ENCODE results near the gene BGN. TPM values are rescaled to one million over a fixed set of nuclear protein-coding genes. Genes with fewer than 3 reads are reported as not detected.

BGN gene
- total RNA-seq, 1 experiment from 2014 or later: 2.9 TPM

DNA sequence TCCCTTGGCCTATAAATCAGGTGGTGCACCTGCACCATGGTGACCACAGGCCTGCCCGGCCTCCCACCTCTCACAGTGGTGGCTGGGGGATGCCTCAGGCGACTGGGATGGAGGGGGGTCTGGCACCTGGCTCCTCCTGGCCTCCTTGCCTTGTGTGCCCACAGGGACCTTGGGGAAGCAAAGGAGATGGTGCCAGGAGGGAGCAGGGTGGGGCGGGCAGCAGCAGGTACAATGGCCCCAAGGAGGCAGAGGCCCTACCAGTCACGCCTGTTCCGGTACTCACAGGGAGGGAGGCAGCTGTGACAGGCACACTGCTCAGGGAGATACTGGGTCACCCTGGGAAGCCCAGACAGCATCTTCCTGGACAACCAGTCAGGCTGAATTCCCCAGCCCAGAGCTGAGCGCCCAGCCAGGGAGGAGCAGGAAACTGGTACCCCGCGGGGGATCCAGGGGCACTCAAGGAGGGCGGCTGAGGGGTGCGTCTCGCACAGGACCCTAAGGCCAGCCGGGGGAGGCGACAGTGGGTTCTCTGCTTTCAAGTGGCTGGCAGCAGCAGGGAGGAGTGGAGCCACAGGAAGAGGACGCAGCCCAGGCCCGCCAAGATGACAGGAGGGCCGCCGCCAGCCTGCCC, 47.7 kb upstream of the BGN start:
- DNase-seq (ENCODE audit: low read depth, low spot score): no peak
- TF ChIP-seq, protein P1, sequence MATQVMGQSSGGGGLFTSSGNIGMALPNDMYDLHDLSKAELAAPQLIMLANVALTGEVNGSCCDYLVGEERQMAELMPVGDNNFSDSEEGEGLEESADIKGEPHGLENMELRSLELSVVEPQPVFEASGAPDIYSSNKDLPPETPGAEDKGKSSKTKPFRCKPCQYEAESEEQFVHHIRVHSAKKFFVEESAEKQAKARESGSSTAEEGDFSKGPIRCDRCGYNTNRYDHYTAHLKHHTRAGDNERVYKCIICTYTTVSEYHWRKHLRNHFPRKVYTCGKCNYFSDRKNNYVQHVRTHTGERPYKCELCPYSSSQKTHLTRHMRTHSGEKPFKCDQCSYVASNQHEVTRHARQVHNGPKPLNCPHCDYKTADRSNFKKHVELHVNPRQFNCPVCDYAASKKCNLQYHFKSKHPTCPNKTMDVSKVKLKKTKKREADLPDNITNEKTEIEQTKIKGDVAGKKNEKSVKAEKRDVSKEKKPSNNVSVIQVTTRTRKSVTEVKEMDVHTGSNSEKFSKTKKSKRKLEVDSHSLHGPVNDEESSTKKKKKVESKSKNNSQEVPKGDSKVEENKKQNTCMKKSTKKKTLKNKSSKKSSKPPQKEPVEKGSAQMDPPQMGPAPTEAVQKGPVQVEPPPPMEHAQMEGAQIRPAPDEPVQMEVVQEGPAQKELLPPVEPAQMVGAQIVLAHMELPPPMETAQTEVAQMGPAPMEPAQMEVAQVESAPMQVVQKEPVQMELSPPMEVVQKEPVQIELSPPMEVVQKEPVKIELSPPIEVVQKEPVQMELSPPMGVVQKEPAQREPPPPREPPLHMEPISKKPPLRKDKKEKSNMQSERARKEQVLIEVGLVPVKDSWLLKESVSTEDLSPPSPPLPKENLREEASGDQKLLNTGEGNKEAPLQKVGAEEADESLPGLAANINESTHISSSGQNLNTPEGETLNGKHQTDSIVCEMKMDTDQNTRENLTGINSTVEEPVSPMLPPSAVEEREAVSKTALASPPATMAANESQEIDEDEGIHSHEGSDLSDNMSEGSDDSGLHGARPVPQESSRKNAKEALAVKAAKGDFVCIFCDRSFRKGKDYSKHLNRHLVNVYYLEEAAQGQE (IDR thresholded peaks at IDR 0.05; ENCODE audit: insufficient read depth in 1 of 2, low read depth in 2 of 2, low read length in 1 of 2): no peak
- TF ChIP-seq SIN3A (IDR thresholded peaks at IDR 0.05; ENCODE audit: borderline replicate concordance, insufficient read depth, low read depth, low read length) (no peak), POLR2AphosphoS5 (IDR thresholded peaks at IDR 0.05; ENCODE audit: low read depth, low read length) (no peak), TCF7L2 (IDR thresholded peaks at IDR 0.05; ENCODE audit: low read depth, low read length) (no peak)
- TF ChIP-seq, protein P2, sequence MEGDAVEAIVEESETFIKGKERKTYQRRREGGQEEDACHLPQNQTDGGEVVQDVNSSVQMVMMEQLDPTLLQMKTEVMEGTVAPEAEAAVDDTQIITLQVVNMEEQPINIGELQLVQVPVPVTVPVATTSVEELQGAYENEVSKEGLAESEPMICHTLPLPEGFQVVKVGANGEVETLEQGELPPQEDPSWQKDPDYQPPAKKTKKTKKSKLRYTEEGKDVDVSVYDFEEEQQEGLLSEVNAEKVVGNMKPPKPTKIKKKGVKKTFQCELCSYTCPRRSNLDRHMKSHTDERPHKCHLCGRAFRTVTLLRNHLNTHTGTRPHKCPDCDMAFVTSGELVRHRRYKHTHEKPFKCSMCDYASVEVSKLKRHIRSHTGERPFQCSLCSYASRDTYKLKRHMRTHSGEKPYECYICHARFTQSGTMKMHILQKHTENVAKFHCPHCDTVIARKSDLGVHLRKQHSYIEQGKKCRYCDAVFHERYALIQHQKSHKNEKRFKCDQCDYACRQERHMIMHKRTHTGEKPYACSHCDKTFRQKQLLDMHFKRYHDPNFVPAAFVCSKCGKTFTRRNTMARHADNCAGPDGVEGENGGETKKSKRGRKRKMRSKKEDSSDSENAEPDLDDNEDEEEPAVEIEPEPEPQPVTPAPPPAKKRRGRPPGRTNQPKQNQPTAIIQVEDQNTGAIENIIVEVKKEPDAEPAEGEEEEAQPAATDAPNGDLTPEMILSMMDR (IDR thresholded peaks at IDR 0.05): no peak
- CTCF ChIA-PET: no interaction called here
- Histone ChIP-seq H3K9me3 (ENCODE audit: control insufficient read depth, insufficient read depth, low read depth, low read length) (no peaks in the 10 kb centered on the region), H3K4me3 (ENCODE audit: low read depth in 2 of 2, low read length in 2 of 2) (no peak overlapping the region), H3K36me3 (ENCODE audit: control insufficient read depth, insufficient read depth, low read length) (no peaks in the 10 kb centered on the region), H3K27ac (ENCODE audit: low read length) (no peak overlapping the region), H3K27me3 (ENCODE audit: control insufficient read depth, insufficient read depth, low read length) (no peaks in the 10 kb centered on the region), H3K4me1 (ENCODE audit: control insufficient read depth, insufficient read depth, low read length) (no peaks in the 10 kb centered on the region)
- BruUV-seq (replicated peaks): no TSS peak
- ATAC-seq: no peak
- intact Hi-C loops (cut with micrococcal nuclease; ENCODE audit: unreplicated experiment) (no loop called here), in situ Hi-C loops (cut with HindIII; ENCODE audit: low pct_unique_long_range_greater_than_20kb, low sequenced_read_pairs) (no loop called here)
- POLR2A ChIA-PET: no interaction called here

DNA sequence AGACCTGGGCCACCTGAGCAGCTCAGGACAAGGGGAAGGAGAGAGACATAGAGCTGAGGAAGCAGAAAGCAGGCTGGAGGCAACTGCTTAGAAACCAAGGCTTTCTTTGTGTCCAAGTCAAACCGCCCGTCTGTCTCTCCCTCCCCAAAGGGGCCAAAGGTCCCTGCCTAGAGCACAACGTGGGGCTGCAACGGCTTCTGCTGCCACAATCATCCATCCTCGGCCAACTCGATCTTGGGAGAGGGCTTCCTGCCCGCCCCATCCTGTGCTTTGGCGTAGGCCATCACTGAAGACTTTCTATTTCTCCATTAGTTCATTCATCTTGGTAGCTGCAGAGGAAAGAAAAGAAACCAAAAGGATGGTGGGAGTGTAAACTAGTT, 47.2 kb upstream of the BGN start:
- no peaks in the 10 kb centered on the region for H3K27me3 ChIP-seq (ENCODE audit: control insufficient read depth, insufficient read depth, low read length)
- ATAC-seq (no peak), DNase-seq (ENCODE audit: low read depth, low spot score) (no peak)
- in situ Hi-C loops (cut with HindIII; ENCODE audit: low pct_unique_long_range_greater_than_20kb, low sequenced_read_pairs) (no loop called here), intact Hi-C loops (cut with micrococcal nuclease; ENCODE audit: unreplicated experiment) (no loop called here)
- H3K9me3 ChIP-seq (ENCODE audit: control insufficient read depth, insufficient read depth, low read depth, low read length): no peaks in the 10 kb centered on the region
- TF ChIP-seq POLR2AphosphoS5 (IDR thresholded peaks at IDR 0.05; ENCODE audit: low read depth, low read length) (no peak), SIN3A (IDR thresholded peaks at IDR 0.05; ENCODE audit: borderline replicate concordance, insufficient read depth, low read depth, low read length) (no peak), TCF7L2 (IDR thresholded peaks at IDR 0.05; ENCODE audit: low read depth, low read length) (no peak)
- TF ChIP-seq, protein P2 (IDR thresholded peaks at IDR 0.05): no peak
- TF ChIP-seq, protein P1 (IDR thresholded peaks at IDR 0.05; ENCODE audit: insufficient read depth in 1 of 2, low read depth in 2 of 2, low read length in 1 of 2): no peak
- ChIA-PET POLR2A (no interaction called here), CTCF (no interaction called here)
- no peak overlapping the region for H3K4me3 ChIP-seq (ENCODE audit: low read depth in 2 of 2, low read length in 2 of 2)
- H3K27ac ChIP-seq (ENCODE audit: low read length): no peak overlapping the region
- BruUV-seq (replicated peaks): no TSS peak
- no peaks in the 10 kb centered on the region for H3K4me1 ChIP-seq (ENCODE audit: control insufficient read depth, insufficient read depth, low read length)
- H3K36me3 ChIP-seq (ENCODE audit: control insufficient read depth, insufficient read depth, low read length): no peaks in the 10 kb centered on the region

All from Panc1 (cell line).